Ovary (tissue), 9 donors: ENCODE results near the gene MEGF10. TPM values are rescaled to one million over a fixed set of nuclear protein-coding genes. Genes with fewer than 3 reads are reported as not detected.

ENCODE experiments used
- DNase-seq, 5 donors: peaks; one replicate each; pipeline ENCODE4 v3.0.0-alpha.2; 2019 to 2020
- H3K27ac ChIP-seq, 2 donors: fragments of 200-600 bp; one replicate each; pipeline versions ENCODE4 v1.5.1 to v1.8.0; 2019 to 2022
- H3K27me3 ChIP-seq: fragments of 200-600 bp; one replicate; pipeline ENCODE4 v1.8.0; 2022
- H3K36me3 ChIP-seq: fragments of 200-600 bp; sonication (generic); one replicate; pipeline ENCODE4 v1.5.1; 2019
- H3K4me1 ChIP-seq: one replicate; pipeline ENCODE4 v1.8.1; 2013; ENCODE audit warnings: mild to moderate bottlenecking, moderate library complexity; ENCODE audit not compliant: insufficient read depth
- H3K4me3 ChIP-seq: fragments of 200-600 bp; sonication (generic); one replicate; pipeline ENCODE4 v1.5.1; 2017
- H3K9me3 ChIP-seq, 2 donors: fragments of 200-600 bp in 1 of 2; sonication (generic) in 1 of 2; one replicate each; pipeline versions ENCODE4 v1.5.1 to v1.8.1; 2013 to 2019; ENCODE audit warnings: mild to moderate bottlenecking in 1 of 2, moderate library complexity in 1 of 2
- CTCF ChIP-seq, 3 donors: fragments of 450-650 bp in 2 of 3; fragments of 200-600 bp in 1 of 3; IDR thresholded peaks; one replicate each; pipeline versions ENCODE4 v1.5.1 to v1.8.0; 2016 to 2022; ENCODE audit warnings: antibody characterized with exemption in 3 of 3, mild to moderate bottlenecking in 1 of 3
- EP300 ChIP-seq: sonication (generic); formaldehyde crosslinking; IDR thresholded peaks from one replicate; pipeline ENCODE4 v1.6.1; 2017; ENCODE audit warnings: antibody characterized with exemption
- POLR2A ChIP-seq: fragments of 450-650 bp; IDR thresholded peaks from one replicate; pipeline ENCODE4 v1.6.1; 2017; ENCODE audit warnings: antibody characterized with exemption, mild to moderate bottlenecking, moderate library complexity
- WGBS, 3 donors: extraction: QIAGEN DNeasy Blood & Tissue Kit in 1 of 3; methylation state at CpG; one replicate each; pipeline versions ENCODE4 v1.1.5 to v1.1.7; 2013 to 2017; 5-methylcytosine and 5-hydroxymethylcytosine counted together
- intact Hi-C, 4 donors: fragments of 100-400 bp; cut with DNase I; formaldehyde crosslinking; loops; one replicate each; pipeline versions ENCODE4 v1.11.0 to v1.15.1; 2022 to 2023
- polyA plus RNA-seq, 2 donors: library from polyadenylated mRNA; stranded (reverse); fragments of 200-250 nt in 1 of 2; fragments of 350-450 nt in 1 of 2; fragmentation: Illumina TruSeq in 1 of 2; extraction: RNeasy Lipid Tissue Mini Kit (QIAGEN cat#74804) in 1 of 2; gene quantifications; one replicate each; pipeline ENCODE4 v1.2.3, GENCODE V29; 2013 to 2014
- total RNA-seq, 7 donors: library from RNA; depleted of rRNA in 2 of 7; stranded (reverse); fragments of >200 nt in 2 of 7; fragmentation: NEBNext Ultra II Directional in 3 of 7; extraction: Animal tissue kit (Norgen Biotek cat#: 25700) in 3 of 7; gene quantifications; one replicate each; pipeline versions ENCODE4 v1.1.0 to v1.2.4, GENCODE V29; 2016 to 2023
- donor health status: DM: no; HTN: no; CAD: no; lungs with moderate emphysema.
- donor health status: DM: no; HTN: no; CAD: no.
- donor health status: Bipolar disorder and iron deficiency.
- donor health status: DM: yes; HTN: yes; CAD: no.
- donor health status: DM: no; HTN: no; CAD: no.
- donor health status: DM: yes; HTN: yes; CAD: no.

MEGF10 gene
- total and polyA plus RNA-seq, 9 donors, result 0.10 to 1.2 (median 0.51) TPM; not detected in 1

- Histone ChIP-seq H3K9me3 (no peaks in the 10 kb centered on the region), H3K27ac (no peak overlapping the region), H3K4me3 (no peak overlapping the region), H3K27me3 (no peaks in the 10 kb centered on the region), H3K4me1 (no peaks in the 10 kb centered on the region), H3K36me3 (no peaks in the 10 kb centered on the region)
- intact Hi-C loops, result no loop called here
- 89 to 100% (median 100%) methylated on average over 2 of the region's 2 CpGs for WGBS, 3 donors
- DNase-seq, result no peak
- no peak for TF ChIP-seq EP300
These were observed 61.5 kb downstream of the MEGF10 start for GRCh38 chr5:127352068-127352467.

GRCh38 chr5:127353327-127353726 lies 62.7 kb downstream of the MEGF10 start:
- TF ChIP-seq CTCF (IDR thresholded peaks at IDR 0.05) (no peak), POLR2A (no peak), EP300 (no peak)
- Histone ChIP-seq H3K4me3 (no peak overlapping the region), H3K9me3 (no peaks in the 10 kb centered on the region), H3K27me3 (no peaks in the 10 kb centered on the region), H3K36me3 (no peaks in the 10 kb centered on the region), H3K4me1 (no peaks in the 10 kb centered on the region), H3K27ac (no peak overlapping the region)
- DNase-seq, result no peak
- WGBS, 3 donors, result 79 to 94% (median 87%) methylated on average over 5 of the region's 5 CpGs
- intact Hi-C loops, result no loop called here

- H3K9me3 ChIP-seq, result no peaks in the 10 kb centered on the region
- no peaks in the 10 kb centered on the region for H3K27me3 ChIP-seq
- DNase-seq, result no peak
- intact Hi-C loops, result no loop called here
- H3K4me3 ChIP-seq, result no peak overlapping the region
- no peaks in the 10 kb centered on the region for H3K4me1 ChIP-seq
- TF ChIP-seq POLR2A (no peak), EP300 (no peak), CTCF (IDR thresholded peaks at IDR 0.05) (no peak)
- H3K27ac ChIP-seq, result no peak overlapping the region
- no peaks in the 10 kb centered on the region for H3K36me3 ChIP-seq
- WGBS, 3 donors, result 26 to 29% (median 27%) methylated on average over 4 of the region's 4 CpGs
These were observed 63.2 kb downstream of the MEGF10 start for GRCh38 chr5:127353796-127354195.

- intact Hi-C loops, result no loop called here
- Histone ChIP-seq H3K27ac (no peak overlapping the region), H3K4me3 (no peak overlapping the region), H3K36me3 (no peaks in the 10 kb centered on the region), H3K4me1 (no peaks in the 10 kb centered on the region), H3K9me3 (no peaks in the 10 kb centered on the region), H3K27me3 (no peaks in the 10 kb centered on the region)
- 75 to 83% (median 80%) methylated on average over 7 of the region's 7 CpGs for WGBS, 3 donors
- TF ChIP-seq CTCF (IDR thresholded peaks at IDR 0.05) (no peak), POLR2A (no peak), EP300 (no peak)
- DNase-seq, result no peak
These were observed 64.7 kb downstream of the MEGF10 start for GRCh38 chr5:127355337-127355736.

- H3K36me3 ChIP-seq, result no peaks in the 10 kb centered on the region
- whole genome bisulfite sequencing, 3 donors, result 76 to 87% (median 87%) methylated on average over 2 of the region's 2 CpGs
- no peak overlapping the region for H3K4me3 ChIP-seq
- H3K27ac ChIP-seq, result no peak overlapping the region
- no peaks in the 10 kb centered on the region for H3K9me3 ChIP-seq
- intact Hi-C loops, result no loop called here
- DNase-seq, result no peak
- TF ChIP-seq POLR2A (no peak), CTCF (IDR thresholded peaks at IDR 0.05) (no peak), EP300 (no peak)
- H3K27me3 ChIP-seq, result no peaks in the 10 kb centered on the region
- no peaks in the 10 kb centered on the region for H3K4me1 ChIP-seq
These were observed 67.7 kb downstream of the MEGF10 start for GRCh38 chr5:127358284-127358683.
